ENCODE results near the gene TAF1A.

GRCh38 chr1:222546548-222547259 lies 43.0 kb downstream of the TAF1A start:
- TF ChIP-seq CTCF (conservative IDR thresholded peaks at IDR 0.05 in 1 of 2, IDR thresholded peaks at IDR 0.05 in 1 of 2; ENCODE audit: low read depth in 1 of 2, low read length in 2 of 2) (no peak), EZH2 (IDR thresholded peaks at IDR 0.05; ENCODE audit: low read length, missing control alignments) (no peak)
